Activated CD4-positive, CD25-positive, alpha-beta regulatory T cell treated with anti-CD3 and anti-CD28 coated beads, Interleukin-2, amount 50 U/mL, for 16 hours (primary cell): ENCODE data around the gene SYT5.
A peak's percentile ranks its signal among the peaks of the same experiment; 100 is the strongest.
"Not testable (repeated sequence)": the region's sequence is repeated elsewhere in the genome, so short reads cannot be mapped to it uniquely, and the experiment has no call there.

Experiments
- DNase-seq: peaks from one replicate; pipeline ENCODE4 v3.0.0-alpha.2; 2020; ENCODE audit warnings: low read depth, low spot score

SYT5 gene

DNA sequence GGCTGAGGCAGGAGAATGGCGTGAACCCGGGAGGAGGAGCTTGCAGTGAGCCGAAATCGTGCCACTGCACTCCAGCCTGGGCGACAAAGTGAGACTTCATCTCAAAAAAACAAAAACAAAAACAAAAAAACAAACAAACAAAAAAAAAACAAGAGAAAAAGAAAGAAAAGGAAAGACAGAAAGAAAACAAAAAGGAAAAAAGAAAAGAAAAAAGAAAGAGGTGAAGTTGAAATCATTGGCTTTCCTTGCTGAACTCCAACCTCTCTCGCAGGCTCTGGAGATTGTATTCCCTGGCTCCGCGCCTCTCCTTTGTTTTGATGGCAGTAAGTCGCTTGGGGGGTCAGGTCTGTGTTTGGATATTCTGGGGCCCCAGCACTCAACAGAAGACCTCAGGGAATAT, 7.8 kb downstream of the SYT5 start:
- DNase-seq = not testable (repeated sequence)

DNA sequence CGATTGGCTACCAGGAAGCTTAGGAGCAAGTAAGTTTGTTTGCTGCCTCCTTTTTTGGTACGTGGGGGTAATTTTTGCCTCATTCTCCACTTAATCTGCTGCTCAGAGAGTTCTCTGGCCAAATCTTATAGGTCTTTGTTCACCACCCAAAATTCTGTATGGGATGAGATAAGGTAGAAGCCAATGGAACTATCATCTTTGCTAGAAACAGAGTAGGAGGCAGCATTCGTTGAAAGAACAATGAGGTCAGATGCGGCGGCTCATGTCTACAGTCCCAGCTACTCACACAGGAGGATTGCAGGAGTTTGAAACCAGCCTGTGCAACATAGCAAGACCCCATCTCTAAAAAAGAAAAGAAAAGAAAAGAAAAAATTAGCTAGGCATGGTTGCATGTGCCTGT, 8.6 kb downstream of the SYT5 start:
- no peak for DNase-seq

DNA sequence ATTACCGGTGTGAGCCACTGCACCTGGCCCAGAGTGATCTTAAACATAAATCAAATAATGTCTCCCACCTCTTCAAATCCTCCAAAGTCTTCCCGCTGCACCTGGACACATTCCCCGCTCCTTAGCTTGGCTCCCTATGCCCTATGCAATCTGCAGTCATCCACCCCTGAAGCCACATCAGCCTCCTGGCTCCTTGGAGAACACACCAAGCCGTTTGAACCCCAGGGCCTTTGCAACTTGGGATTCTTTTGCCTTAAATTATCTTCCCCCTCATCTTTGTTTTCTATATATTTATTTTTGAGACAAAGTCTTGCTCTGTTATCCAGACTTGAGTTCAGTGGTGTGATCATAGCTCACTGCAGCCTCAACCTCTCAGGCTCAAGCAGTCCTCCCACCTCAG, 11.0 kb downstream of the SYT5 start:
- DNase-seq = no peak

DNA sequence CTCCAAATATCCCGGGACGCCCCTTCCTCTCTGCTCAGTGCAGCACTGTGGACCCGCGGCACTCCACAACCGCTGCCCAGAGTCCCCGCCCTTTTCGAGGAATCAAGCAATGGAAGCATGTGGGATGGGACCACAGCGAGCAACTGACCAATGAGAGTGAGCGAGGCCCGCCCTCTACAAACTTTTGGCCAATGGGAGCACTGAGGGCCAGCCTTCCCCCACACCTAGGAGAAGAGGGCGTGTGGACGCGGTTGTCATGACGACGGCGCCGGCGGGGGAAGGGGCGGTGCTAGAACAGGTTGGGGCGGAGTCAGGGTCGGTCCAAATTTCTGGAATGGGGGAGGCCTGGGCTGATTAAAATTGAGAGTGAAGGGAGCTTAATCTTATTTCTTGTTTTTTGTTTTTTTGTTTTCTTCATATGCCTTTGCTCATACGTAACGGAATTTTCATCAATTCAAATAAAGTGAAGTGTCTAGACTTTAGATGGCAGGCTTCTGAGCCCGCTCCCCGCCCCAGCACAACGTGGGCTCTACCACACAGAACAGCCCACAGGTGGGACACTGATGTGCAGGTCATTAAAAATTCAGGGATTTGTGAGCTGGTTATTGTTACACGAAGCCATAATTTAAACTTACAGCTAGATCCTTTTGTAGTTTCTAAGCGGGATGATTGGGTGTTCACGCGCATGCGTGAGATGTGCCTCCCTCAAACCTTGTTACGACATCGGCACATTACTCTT, 13.4 kb downstream of the SYT5 start, which contains the start of gene DNAAF3:
Gene DNAAF3, minus strand, starts transcription at position 84 of the 739 bp plus-strand sequence. CDS start 200 bp downstream, outside the sequence.
- peak; percentile 24 for DNase-seq

- DNase-seq = no peak
Observed at GRCh38 chr19:55165952-55166529, 14.0 kb downstream of the SYT5 start.

- DNase-seq = no peak
Observed at GRCh38 chr19:55161571-55162322, 18.3 kb downstream of the SYT5 start.

DNA sequence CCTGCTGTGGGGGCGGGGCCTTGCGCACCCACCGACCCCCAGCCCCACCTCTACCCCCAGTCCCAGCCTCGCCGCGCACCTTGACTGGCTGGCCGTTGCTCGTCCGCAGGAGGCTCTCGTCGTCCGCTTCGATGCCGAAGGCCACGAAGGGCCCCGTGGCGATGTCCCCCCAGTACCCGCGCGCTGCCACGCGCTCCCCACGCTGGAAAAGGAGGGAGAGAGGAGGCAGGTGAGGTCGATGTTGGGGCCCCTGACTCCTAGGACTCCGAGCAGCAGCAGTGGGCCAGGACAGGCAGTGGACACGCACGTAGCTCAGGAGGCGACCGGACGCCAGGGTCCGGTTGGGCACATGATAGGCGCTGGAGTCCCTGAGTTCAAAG, 19.1 kb downstream of the SYT5 start:
- no peak for DNase-seq

DNA sequence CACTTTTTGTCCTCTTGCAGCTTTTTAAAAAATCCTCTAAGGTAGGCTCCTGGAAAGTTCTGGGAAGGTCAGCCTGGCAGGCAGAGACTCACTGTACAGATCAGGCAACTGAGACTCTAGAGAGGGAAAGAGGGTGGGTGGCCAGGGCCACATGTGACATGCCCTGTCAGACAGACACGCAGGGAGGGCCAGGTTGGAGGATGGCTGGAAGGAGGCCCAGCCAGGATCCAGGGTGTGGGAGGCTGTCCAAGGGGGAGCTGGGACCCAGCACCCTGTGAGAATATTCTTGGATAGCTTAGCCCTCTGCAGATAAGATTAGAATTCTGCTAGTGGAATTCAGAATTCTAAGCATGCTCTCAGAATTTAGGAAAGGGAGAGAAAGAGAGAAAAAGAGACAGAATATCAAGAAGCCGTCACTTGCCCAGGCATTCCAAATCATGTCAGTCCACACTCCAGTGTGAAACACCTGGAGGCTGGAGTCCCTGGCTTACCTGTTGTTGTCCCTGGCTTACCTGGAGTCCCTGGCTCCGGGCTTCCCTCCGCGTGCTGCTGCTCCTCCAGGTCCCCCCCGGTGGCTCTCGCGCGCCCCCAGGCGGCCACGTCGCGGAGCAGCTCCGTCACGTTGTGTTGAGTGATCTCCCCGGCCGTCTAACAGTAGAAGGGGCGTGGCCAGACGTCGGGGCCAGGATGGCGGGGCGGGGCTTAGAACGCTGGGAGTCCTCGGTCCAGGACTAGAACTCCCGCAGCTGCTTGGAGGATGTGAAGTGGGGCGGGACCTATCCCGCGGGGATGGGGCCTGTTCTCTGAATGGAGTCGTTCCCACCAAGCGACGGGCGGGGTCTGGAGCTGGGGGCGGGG, 19.7 kb downstream of the SYT5 start:
- DNase-seq = peak; percentile 63

GRCh38 chr19:55158848-55159749, 21.0 kb downstream of the SYT5 start:
- no peak for DNase-seq

DNA sequence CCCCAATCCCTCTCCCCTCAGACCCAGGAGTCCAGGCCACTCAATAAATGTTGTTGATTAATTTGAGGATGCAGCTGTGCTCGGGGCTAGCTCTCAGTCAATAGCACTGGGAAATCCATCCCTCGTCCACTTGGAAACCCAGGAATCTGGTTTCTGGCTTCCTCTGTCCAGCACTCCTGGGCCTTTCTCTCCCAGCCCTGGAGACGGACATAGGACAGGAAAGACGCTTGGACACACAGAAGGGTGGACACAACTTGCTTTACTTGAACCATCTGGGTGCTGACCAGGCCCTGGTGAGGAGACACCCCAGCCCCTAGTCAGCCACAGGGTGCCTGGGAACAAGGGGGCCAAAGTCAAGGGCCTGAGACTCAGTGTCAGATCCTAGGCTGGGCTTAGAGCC, 21.7 kb downstream of the SYT5 start:
- DNase-seq = no peak

DNA sequence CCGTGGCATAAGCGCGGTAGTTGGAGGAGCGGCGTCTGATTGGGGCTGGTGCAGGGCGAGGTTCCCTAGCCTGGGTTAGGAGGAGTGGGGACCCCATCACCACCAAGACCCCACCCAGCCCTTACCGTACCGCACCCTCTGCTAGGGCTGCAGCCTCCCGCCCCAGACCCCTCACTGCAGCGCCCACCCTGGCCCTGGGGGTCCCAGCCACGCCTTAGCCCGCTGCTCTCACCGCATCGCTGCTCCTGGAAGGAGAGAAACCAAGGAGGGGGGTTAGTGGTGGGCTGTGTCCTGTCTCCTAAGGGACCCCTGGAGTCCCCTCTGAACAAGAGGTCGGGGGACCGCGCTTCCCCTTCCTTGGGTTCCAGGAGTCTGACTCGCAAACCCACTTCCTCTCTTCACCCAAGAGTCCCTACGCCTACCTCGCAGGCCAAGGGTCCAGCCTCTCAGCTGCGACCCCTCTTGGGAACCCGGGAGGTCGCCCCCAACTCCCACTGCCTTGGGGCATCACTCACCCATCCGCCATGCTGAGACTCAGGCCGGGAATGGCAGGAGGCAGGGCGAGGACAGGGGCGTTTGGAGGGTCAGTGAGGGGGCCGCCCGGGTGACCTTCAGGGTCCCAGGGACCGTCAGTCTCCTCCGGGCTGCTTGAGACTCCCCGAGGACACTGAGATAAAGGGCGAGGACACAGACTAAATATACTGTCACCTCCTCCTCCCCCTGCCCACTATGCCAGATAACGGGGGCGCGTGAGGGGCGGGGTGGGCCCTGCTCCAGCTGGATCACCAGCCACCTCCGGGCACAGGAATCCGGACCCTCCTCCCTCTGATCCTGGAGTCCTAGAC, 22.8 kb downstream of the SYT5 start, which contains the start of gene TNNI3:
Gene TNNI3, minus strand, starts transcription at position 669 of the 845 bp plus-strand sequence. Its CDS starts 143 bp downstream, at position 526.
- DNase-seq = no peak

DNA sequence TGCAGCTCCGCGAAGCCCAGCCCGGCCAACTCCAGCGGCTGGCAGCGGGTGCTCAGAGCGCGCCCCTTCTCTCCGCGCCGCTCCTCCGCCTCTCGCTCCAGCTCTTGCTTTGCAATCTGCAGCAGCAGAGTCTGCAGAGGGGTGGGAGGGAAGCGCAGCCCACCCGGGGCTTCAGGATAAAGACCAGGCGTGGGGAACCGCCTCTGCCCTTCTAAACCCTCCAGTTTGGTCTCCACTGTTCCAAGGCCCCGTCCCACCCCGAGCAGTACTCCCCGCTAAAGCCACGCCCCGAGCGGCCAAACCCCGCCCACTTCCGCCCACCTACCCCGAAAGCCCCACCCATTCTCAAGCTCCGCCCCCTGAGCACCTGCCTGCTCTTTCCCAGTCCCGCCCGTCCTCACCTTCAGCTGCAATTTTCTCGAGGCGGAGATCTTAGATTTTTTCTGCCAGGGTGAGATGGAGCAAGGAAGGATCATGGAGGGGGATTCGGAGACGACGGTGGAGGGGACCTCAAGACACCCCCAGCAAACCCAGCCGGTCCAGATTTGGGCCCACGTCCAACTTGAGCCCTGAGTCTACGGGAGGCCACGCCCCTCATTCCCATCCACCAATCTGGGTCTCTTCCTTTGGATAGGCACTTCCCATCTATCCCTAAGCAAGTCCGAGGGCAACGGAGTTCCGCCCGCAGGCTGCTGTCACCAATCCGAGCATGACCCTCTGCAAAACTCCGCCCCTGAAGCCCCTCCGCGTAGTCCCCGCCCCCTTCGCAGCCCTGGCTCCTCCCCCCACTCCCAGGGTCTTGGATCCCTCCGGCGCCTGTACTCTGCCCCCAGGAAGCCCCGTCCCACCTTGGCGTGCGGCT, 23.7 kb downstream of the SYT5 start:
- DNase-seq = no peak

GRCh38 chr19:55155784-55156183, 24.3 kb downstream of the SYT5 start:
- not testable (repeated sequence) for DNase-seq

DNA sequence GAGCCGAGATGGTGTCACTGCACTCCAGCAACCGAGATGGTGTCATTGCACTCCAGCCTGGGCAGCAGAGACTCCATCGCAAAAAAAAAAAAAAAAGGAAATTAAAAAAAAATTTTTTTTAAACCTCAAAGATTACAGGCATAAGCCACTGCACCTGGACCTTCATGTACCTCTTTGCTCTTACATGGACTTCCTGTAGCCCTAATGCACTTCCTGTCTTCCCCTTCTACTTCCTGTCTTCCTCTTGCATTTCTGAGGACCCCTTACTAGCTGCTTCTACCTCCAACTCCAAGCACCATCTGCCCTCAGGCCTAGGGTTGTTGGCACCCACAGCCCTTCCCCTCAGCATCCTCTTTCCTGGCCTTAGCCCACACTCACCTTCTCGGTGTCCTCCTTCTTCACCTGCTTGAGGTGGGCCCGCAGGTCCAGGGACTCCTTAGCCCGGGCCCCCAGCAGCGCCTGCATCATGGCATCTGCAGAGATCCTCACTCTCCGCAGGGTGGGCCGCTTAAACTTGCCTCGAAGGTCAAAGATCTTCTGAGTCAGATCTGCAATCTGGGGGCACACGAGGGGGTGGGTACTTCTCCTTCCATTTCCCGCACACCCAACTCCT, 26.3 kb downstream of the SYT5 start:
- DNase-seq = no peak

DNA sequence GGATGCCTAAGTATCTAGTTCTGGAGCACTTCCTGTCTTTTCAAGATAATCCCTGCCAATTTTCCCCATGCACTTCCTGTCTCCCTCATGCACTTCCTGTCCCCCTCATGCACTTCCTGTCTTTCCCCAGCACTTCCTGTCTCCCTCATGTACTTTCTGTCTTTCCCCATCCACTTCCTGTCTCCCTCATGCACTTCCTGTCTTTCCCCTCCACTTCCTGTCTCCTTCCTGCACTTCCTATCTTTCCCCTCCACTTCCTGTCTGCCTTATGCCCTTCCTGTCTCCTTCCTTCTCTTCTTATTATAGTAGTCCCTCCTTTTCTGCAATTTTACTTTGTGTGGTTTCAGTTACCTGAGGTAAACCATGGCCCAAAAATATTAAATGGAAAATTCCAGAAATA, 28.1 kb downstream of the SYT5 start:
- no peak for DNase-seq

- no peak for DNase-seq
Observed at GRCh38 chr19:55149078-55150003, 30.7 kb downstream of the SYT5 start, which contains the start of gene TNNT1. TNNT1 (minus strand) TSS chr19:55149206; CDS start chr19:55147157, 2,049 bp downstream.
